ENCODE results near the gene SLC7A7. TPM values are rescaled to one million over a fixed set of nuclear protein-coding genes. Genes with fewer than 3 reads are reported as not detected.

SLC7A7 gene
- polyA plus RNA-seq, 3 donors: 262 to 425 (median 371) TPM

DNA sequence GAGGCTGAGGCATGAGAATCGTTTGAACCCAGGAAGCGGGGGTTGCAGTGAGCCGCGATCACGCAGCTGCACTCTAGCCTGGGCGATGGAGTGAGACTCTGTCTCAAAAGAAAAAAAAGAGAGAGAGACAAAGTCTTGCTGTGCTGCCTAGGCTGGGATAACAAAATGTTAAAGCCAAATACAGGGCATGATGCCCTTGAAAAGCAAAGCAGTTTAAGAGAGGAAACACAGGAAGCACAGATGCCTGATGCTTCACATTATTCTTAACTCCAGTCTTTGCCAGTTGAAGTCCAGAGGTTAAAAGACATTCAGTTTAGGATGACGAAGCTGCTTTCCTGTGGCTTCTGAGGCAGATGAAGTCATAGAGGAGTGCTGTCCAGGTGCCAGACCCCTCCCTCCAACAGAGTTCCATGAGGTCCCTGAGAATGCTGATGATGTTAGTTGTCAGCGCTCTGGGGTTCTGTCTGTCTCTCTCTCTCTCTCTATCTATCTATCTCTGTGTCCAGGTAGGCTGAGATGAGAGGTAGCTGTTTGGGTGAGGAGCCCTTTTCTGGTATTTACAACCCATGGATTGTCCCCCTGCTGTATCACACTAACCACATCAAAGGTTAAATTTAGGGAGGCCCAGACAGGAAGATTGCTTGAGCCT is 9.6 kb upstream of the SLC7A7 start:
- Mint-ChIP-seq H3K4me1 (peaks cover 39% of the 10 kb centered on the region), H3K27ac (peak overlapping the region in 3 of 7 donors; percentile 3 to 54 (median 15)), H3K27me3 (ENCODE audit: low read depth in 3 of 3) (peaks cover 2 to 7% (median 5%) of the 10 kb centered on the region in 3 donors), H3K4me3 (peak overlapping the region; percentile 15 to 34), H3K36me3 (peaks cover 2 to 3% of the 10 kb centered on the region in 2 donors), H3K9me3 (peaks cover 0 to 7% (median 0%) of the 10 kb centered on the region in 7 donors)
- Histone ChIP-seq H3K4me3 (replicated peaks in 1 of 3; ENCODE audit: low read depth in 2 of 3, low read length in 3 of 3) (peak overlapping the region in 1 of 3 experiments; percentile 16), H3K27ac (ENCODE audit: low read depth in 1 of 2, low read length in 2 of 2) (no peak overlapping the region), H3K27me3 (ENCODE audit: control insufficient read depth in 2 of 2, insufficient read depth in 2 of 2, low read length in 2 of 2) (no peaks in the 10 kb centered on the region), H2AFZ (ENCODE audit: insufficient read depth, low read depth, low read length, poor library complexity, severe bottlenecking) (peak overlapping the region; percentile 72), H3K36me3 (replicated peaks in 1 of 2; ENCODE audit: control insufficient read depth in 1 of 2, insufficient read depth in 2 of 2, low read length in 2 of 2) (no peaks in the 10 kb centered on the region), H3K9ac (ENCODE audit: insufficient read depth, low read length, poor library complexity, severe bottlenecking) (no peak overlapping the region), H3K4me2 (replicated peaks; ENCODE audit: extremely low read depth, low read length, poor library complexity, severe bottlenecking) (peak overlapping the region; percentile 26), H3K9me3 (replicated peaks in 1 of 2; ENCODE audit: control insufficient read depth in 1 of 2, insufficient read depth in 1 of 2, low read length in 2 of 2) (no peaks in the 10 kb centered on the region), H3K4me1 (ENCODE audit: control insufficient read depth in 1 of 2, insufficient read depth in 2 of 2, low read length in 2 of 2) (peaks cover 41 to 51% of the 10 kb centered on the region in 2 donors), H3K79me2 (ENCODE audit: insufficient read depth, low read length) (peaks cover 2% of the 10 kb centered on the region), H4K20me1 (ENCODE audit: insufficient read depth, low read length) (no peaks in the 10 kb centered on the region)
- TF ChIP-seq, protein P1, sequence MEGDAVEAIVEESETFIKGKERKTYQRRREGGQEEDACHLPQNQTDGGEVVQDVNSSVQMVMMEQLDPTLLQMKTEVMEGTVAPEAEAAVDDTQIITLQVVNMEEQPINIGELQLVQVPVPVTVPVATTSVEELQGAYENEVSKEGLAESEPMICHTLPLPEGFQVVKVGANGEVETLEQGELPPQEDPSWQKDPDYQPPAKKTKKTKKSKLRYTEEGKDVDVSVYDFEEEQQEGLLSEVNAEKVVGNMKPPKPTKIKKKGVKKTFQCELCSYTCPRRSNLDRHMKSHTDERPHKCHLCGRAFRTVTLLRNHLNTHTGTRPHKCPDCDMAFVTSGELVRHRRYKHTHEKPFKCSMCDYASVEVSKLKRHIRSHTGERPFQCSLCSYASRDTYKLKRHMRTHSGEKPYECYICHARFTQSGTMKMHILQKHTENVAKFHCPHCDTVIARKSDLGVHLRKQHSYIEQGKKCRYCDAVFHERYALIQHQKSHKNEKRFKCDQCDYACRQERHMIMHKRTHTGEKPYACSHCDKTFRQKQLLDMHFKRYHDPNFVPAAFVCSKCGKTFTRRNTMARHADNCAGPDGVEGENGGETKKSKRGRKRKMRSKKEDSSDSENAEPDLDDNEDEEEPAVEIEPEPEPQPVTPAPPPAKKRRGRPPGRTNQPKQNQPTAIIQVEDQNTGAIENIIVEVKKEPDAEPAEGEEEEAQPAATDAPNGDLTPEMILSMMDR (IDR thresholded peaks at IDR 0.05): no peak
- intact Hi-C loops (cut with micrococcal nuclease): loop anchor here in 1 of 2 donors (5.0 kb wide), 1 partner anchor 38 kb away; no protein-coding TSS in a partner anchor
- 11% methylated on average over 6 of the region's 8 CpGs for WGBS (ENCODE audit: insufficient coverage)
- DNase-seq: peak in 2 of 3 donors; percentile 18 to 51

DNA sequence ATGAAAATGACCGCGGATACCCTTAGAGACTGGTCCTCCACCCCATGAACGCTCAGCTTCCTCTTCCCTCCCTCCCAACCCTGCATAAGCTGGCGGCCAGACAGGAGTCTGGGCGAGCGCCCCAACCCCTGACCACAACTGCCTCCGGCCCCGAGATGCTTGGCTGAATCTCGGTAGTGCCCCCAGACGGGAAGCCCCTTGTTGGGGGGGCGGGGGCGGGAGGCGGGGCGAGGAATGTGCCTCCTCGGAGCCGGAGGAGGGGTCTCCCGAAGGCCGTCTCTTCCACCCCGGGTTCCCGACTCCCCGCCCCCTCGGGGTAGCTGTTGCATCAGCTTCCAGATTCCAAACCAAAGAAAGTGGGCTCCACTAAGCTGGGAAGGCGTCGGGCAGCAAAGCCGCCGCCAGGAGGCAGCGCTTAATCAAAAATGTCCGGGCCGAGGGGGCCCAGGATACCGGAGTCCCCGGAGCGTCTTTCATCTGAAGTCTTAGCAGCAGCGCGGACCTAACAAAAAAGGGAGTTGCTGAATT is 7.4 kb upstream of the SLC7A7 start:
- peak overlapping the region; percentile 77 to 84 for H3K4me3 Mint-ChIP-seq

More for the DNA sequence above, 7.4 kb upstream of the SLC7A7 start:
- H3K4me1 Mint-ChIP-seq: peaks cover 54% of the 10 kb centered on the region
- Histone ChIP-seq H3K27ac (ENCODE audit: low read depth in 1 of 2, low read length in 2 of 2) (peak overlapping the region; percentile 53 to 79), H3K36me3 (replicated peaks in 1 of 2; ENCODE audit: control insufficient read depth in 1 of 2, insufficient read depth in 2 of 2, low read length in 2 of 2) (no peaks in the 10 kb centered on the region), H3K79me2 (ENCODE audit: insufficient read depth, low read length) (no peaks in the 10 kb centered on the region), H2AFZ (ENCODE audit: insufficient read depth, low read depth, low read length, poor library complexity, severe bottlenecking) (peak overlapping the region; percentile 57), H3K27me3 (ENCODE audit: control insufficient read depth in 2 of 2, insufficient read depth in 2 of 2, low read length in 2 of 2) (no peaks in the 10 kb centered on the region), H3K9ac (ENCODE audit: insufficient read depth, low read length, poor library complexity, severe bottlenecking) (peak overlapping the region; percentile 72), H4K20me1 (ENCODE audit: insufficient read depth, low read length) (no peaks in the 10 kb centered on the region), H3K4me3 (replicated peaks in 1 of 3; ENCODE audit: low read depth in 2 of 3, low read length in 3 of 3) (peak overlapping the region; percentile 27 to 75 (median 49)), H3K9me3 (replicated peaks in 1 of 2; ENCODE audit: control insufficient read depth in 1 of 2, insufficient read depth in 1 of 2, low read length in 2 of 2) (no peaks in the 10 kb centered on the region), H3K4me2 (replicated peaks; ENCODE audit: extremely low read depth, low read length, poor library complexity, severe bottlenecking) (peak overlapping the region; percentile 81), H3K4me1 (ENCODE audit: control insufficient read depth in 1 of 2, insufficient read depth in 2 of 2, low read length in 2 of 2) (peaks cover 57 to 66% of the 10 kb centered on the region in 2 donors)
- H3K36me3 Mint-ChIP-seq: peaks cover 2 to 3% of the 10 kb centered on the region in 2 donors
- under 1% methylated on average over 12 of the region's 34 CpGs for WGBS (ENCODE audit: insufficient coverage)
- H3K9me3 Mint-ChIP-seq: no peaks in the 10 kb centered on the region
- intact Hi-C loops (cut with micrococcal nuclease): loop anchor here (1.0 to 5.0 kb wide), 3 partner anchors 30 to 35 kb away; no protein-coding TSS in a partner anchor
- DNase-seq: peak; percentile 58 to 77 (median 74)
- peaks cover 2 to 9% (median 6%) of the 10 kb centered on the region in 3 donors for H3K27me3 Mint-ChIP-seq (ENCODE audit: low read depth in 3 of 3)
- H3K27ac Mint-ChIP-seq: peak overlapping the region; percentile 85 to 94 (median 91)
- TF ChIP-seq, protein P1 (IDR thresholded peaks at IDR 0.05): peak; percentile 91

Data from CD14-positive monocyte (primary cell).